ENCODE measurements around the gene NDUFB5.

- TF ChIP-seq CTCF (IDR thresholded peaks at IDR 0.05; ENCODE audit: insufficient read depth, low read depth, low read length) (no peak), EZH2 (IDR thresholded peaks at IDR 0.05; ENCODE audit: insufficient read depth, low read length) (no peak)
Measured at GRCh38 chr3:179613807-179614206, 9.2 kb downstream of the NDUFB5 start.
